Pancreas (tissue), 10 donors: Measurements from ENCODE around the gene SAMSN1. TPM values are rescaled to one million over a fixed set of nuclear protein-coding genes. Genes with fewer than 3 reads are reported as not detected.
A peak's percentile ranks its signal among the peaks of the same experiment; 100 is the strongest.

ENCODE experiments used
- ATAC-seq, 4 donors: fragments of 200-7000 bp; cut with Tn5 transposase; one replicate each; pipeline versions ENCODE4 v1.8.0 to v1.9.1; 2020; ENCODE audit warnings: mild to moderate bottlenecking in 4 of 4, moderate library complexity in 4 of 4
- DNase-seq, 6 donors: peaks; one replicate each; pipeline ENCODE4 v3.0.0-alpha.2; 2020
- FAIRE-seq: peaks from 2 replicates; lab custom pipeline; 2012; peaks lifted over from hg19 to GRCh38; lab: Jason Lieb, UNC
- H3K27ac ChIP-seq, 4 donors: fragments of 200-600 bp; sonication (generic); 1 replicate in 3 of 4; 2 replicates in 1 of 4; pipeline versions ENCODE4 v1.5.0 to v1.8.0; 2020
- H3K27me3 ChIP-seq, 4 donors: fragments of 200-600 bp; one replicate each; pipeline ENCODE4 v1.8.0; 2021
- H3K36me3 ChIP-seq, 3 donors: fragments of 200-600 bp; sonication (generic) in 1 of 3; one replicate each; pipeline versions ENCODE4 v1.5.0 to v1.8.0; 2020 to 2021
- H3K4me1 ChIP-seq, 3 donors: fragments of 200-600 bp; one replicate each; pipeline ENCODE4 v1.8.0; 2021
- H3K4me3 ChIP-seq, 4 donors: fragments of 200-600 bp; sonication (generic) in 2 of 4; one replicate each; pipeline versions ENCODE4 v1.5.0 to v1.8.0; 2020 to 2021
- H3K9me3 ChIP-seq, 4 donors: fragments of 200-600 bp; one replicate each; pipeline ENCODE4 v1.8.0; 2021
- CTCF ChIP-seq, 4 donors: fragments of 200-600 bp; sonication (generic) in 3 of 4; IDR thresholded peaks; one replicate each; pipeline versions ENCODE4 v1.5.0 to v1.8.0; 2021; ENCODE audit warnings: antibody characterized with exemption in 4 of 4
- WGBS, 2 donors: extraction: QIAGEN DNeasy Blood & Tissue Kit; methylation state at CpG; one replicate each; pipeline ENCODE4 v1.1.7; 2013; 5-methylcytosine and 5-hydroxymethylcytosine counted together
- intact Hi-C, 3 donors: fragments of 100-400 bp; cut with DNase I; formaldehyde crosslinking; loops; one replicate each; pipeline versions ENCODE4 v1.11.1 to v1.14.2; 2022
- polyA plus RNA-seq, 2 donors: library from polyadenylated mRNA; stranded (reverse); fragments of 200-250 nt; gene quantifications; one replicate each; pipeline ENCODE4 v1.2.3, GENCODE V29; 2013
- total RNA-seq, 6 donors: library from RNA; stranded (reverse); fragmentation: NEBNext Ultra II Directional in 4 of 6; extraction: Animal tissue kit (Norgen Biotek cat#: 25700) in 4 of 6; gene quantifications; one replicate each; pipeline versions ENCODE4 v1.2.1 to v1.2.4, GENCODE V29; 2021 to 2023
- donor health status: healthy with polysubstance abuse.
- donor health status: DM: no; HTN: no; CAD: no; lungs with moderate emphysema.
- donor health status: DM: no; HTN: no; CAD: no.
- donor health status: control.
- donor health status: control.
- donor health status: Bipolar disorder and iron deficiency.
- donor health status: DM: yes; HTN: yes; CAD: no.
- donor health status: DM: no; HTN: no; CAD: no.
- donor health status: DM: no; HTN: no; CAD: no.
- donor health status: DM: yes; HTN: yes; CAD: no.

SAMSN1 gene
- total and polyA plus RNA-seq, 8 donors: 0.12 to 5.0 (median 1.1) TPM

- TF ChIP-seq CTCF (IDR thresholded peaks at IDR 0.05): no peak
- H3K4me3 ChIP-seq: no peak overlapping the region
- DNase-seq (no peak), ATAC-seq (peak in 1 of 4 donors; percentile 29), FAIRE-seq (no peak)
- H3K27me3 ChIP-seq: no peaks in the 10 kb centered on the region
- no peaks in the 10 kb centered on the region for H3K36me3 ChIP-seq
- intact Hi-C loops: no loop called here
- no peaks in the 10 kb centered on the region for H3K4me1 ChIP-seq
- no peaks in the 10 kb centered on the region for H3K9me3 ChIP-seq
- H3K27ac ChIP-seq: peak overlapping the region in 1 of 4 donors; percentile 15
Observed at GRCh38 chr21:14542638-14543037, 3.5 kb downstream of the SAMSN1 start.

DNA sequence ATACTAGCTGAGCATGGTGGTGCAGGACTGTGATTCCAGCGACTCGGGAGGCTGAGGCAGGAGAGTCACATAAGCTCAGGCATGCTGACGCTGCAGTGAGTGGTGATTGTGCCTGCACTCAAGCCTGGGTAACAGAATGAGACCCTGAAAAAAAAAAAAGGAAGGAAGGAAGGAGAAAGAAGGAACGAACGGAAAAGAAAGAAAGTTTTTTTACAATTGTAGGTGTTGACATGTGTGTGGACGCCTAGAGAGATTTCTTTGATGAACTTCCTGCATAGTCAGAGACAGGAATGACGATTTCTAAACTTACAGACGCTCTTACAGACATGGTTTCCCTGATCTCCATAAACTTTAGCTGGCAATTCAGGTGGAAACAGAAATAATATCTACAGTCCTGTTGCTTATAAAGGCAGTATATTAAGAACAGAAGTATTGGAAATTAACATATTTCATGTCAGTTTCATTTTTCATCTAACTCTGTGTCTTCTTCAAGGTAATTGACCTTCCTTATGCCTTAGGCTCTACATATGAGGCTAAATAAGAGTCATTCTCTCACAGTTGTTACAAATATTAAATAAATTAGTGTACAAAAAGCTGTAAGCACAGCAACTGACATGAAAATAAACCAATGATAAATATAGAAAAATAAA, 4.1 kb downstream of the SAMSN1 start:
- no peaks in the 10 kb centered on the region for H3K4me1 ChIP-seq
- WGBS, 2 donors: 58 to 65% methylated on average over 8 of the region's 8 CpGs
- no peak overlapping the region for H3K4me3 ChIP-seq
- no peaks in the 10 kb centered on the region for H3K36me3 ChIP-seq
- intact Hi-C loops: no loop called here
- no peak for TF ChIP-seq CTCF (IDR thresholded peaks at IDR 0.05)
- H3K27me3 ChIP-seq: no peaks in the 10 kb centered on the region
- no peaks in the 10 kb centered on the region for H3K9me3 ChIP-seq
- DNase-seq (no peak), ATAC-seq (peak in 2 of 4 donors; percentile 54 to 60), FAIRE-seq (no peak)
- peak overlapping the region in 2 of 4 donors; percentile 15 to 28 for H3K27ac ChIP-seq

DNA sequence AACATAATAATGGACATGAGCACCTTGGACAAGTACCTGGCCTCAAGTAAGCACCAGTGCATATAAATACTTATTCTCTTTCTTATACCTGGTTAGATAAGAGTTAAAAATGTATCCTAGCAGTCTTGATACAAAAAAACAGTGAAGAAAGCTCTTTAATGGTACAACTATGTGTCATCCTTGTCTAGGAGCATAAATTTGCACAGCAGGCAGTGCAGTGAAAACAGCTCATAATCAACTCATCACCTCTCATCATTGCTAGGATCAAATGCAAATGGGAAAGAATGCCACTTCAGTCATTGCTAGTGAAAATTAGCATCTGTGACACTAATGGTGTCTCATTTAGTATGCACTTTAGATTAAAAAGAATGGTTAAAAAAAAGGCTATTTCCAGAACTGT, 7.6 kb downstream of the SAMSN1 start:
- no peak overlapping the region for H3K4me3 ChIP-seq
- FAIRE-seq (no peak), ATAC-seq (no peak), DNase-seq (no peak)
- no peak for TF ChIP-seq CTCF (IDR thresholded peaks at IDR 0.05)
- H3K9me3 ChIP-seq: no peaks in the 10 kb centered on the region
- H3K27me3 ChIP-seq: no peaks in the 10 kb centered on the region
- no peak overlapping the region for H3K27ac ChIP-seq
- H3K4me1 ChIP-seq: no peaks in the 10 kb centered on the region
- intact Hi-C loops: no loop called here
- no peaks in the 10 kb centered on the region for H3K36me3 ChIP-seq

GRCh38 chr21:14536929-14537328, 9.2 kb downstream of the SAMSN1 start:
- Histone ChIP-seq H3K4me3 (no peak overlapping the region), H3K36me3 (no peaks in the 10 kb centered on the region), H3K4me1 (no peaks in the 10 kb centered on the region), H3K27ac (no peak overlapping the region), H3K27me3 (no peaks in the 10 kb centered on the region), H3K9me3 (no peaks in the 10 kb centered on the region)
- intact Hi-C loops: no loop called here
- DNase-seq (no peak), ATAC-seq (no peak), FAIRE-seq (no peak)
- TF ChIP-seq CTCF (IDR thresholded peaks at IDR 0.05): no peak
- 88 to 89% methylated on average over 5 of the region's 5 CpGs for WGBS, 2 donors

- H3K4me3 ChIP-seq: no peak overlapping the region
- H3K27me3 ChIP-seq: no peaks in the 10 kb centered on the region
- no peak for TF ChIP-seq CTCF (IDR thresholded peaks at IDR 0.05)
- no peaks in the 10 kb centered on the region for H3K9me3 ChIP-seq
- H3K4me1 ChIP-seq: no peaks in the 10 kb centered on the region
- no peaks in the 10 kb centered on the region for H3K36me3 ChIP-seq
- H3K27ac ChIP-seq: no peak overlapping the region
- ATAC-seq (no peak), FAIRE-seq (no peak), DNase-seq (no peak)
- intact Hi-C loops: no loop called here
Observed at GRCh38 chr21:14535702-14536101, 10.4 kb downstream of the SAMSN1 start.
